Keratinocyte (primary cell): ENCODE data around the gene SLC39A13. TPM values are rescaled to one million over a fixed set of nuclear protein-coding genes. Genes with fewer than 3 reads are reported as not detected.

Experiments used
- DNase-seq: peaks from one replicate; pipeline ENCODE4 v3.0.0-alpha.2; 2011; ENCODE audit warnings: low read depth, missing footprints, low spot score
- FAIRE-seq: peaks from 2 replicates; lab custom pipeline; 2011; peaks lifted over from hg19 to GRCh38; lab: Jason Lieb, UNC
- H2AFZ ChIP-seq: 2 replicates; pipeline ENCODE4 v1.6.0; 2012; ENCODE audit warnings: low read length, control low read depth, inconsistent platforms; ENCODE audit not compliant: control insufficient read depth
- H3K27ac ChIP-seq: 2 replicates; pipeline ENCODE4 v1.5.1; 2011; ENCODE audit warnings: low read length; ENCODE audit not compliant: control insufficient read depth, insufficient read depth
- H3K27me3 ChIP-seq: 3 replicates; pipeline ENCODE4 v1.6.0; 2011; ENCODE audit warnings: low read length; ENCODE audit not compliant: control insufficient read depth, insufficient read depth; ENCODE audit errors: extremely low read depth
- H3K36me3 ChIP-seq, 2 experiments: 2 replicates in 1 of 2; 3 replicates in 1 of 2; pipeline ENCODE4 v1.5.1; 2011; ENCODE audit warnings: low read length in 2 of 2, mild to moderate bottlenecking in 1 of 2; ENCODE audit not compliant: control insufficient read depth in 2 of 2, insufficient read depth in 2 of 2; ENCODE audit errors: extremely low read depth in 1 of 2
- H3K4me1 ChIP-seq: 3 replicates; pipeline ENCODE4 v1.5.1; 2011; ENCODE audit warnings: low read length; ENCODE audit not compliant: control insufficient read depth, insufficient read depth; ENCODE audit errors: extremely low read depth
- H3K4me2 ChIP-seq: 3 replicates; pipeline ENCODE4 v1.6.0; 2011; ENCODE audit warnings: low read depth, low read length; ENCODE audit not compliant: control insufficient read depth, insufficient read depth; ENCODE audit errors: extremely low read depth
- H3K4me3 ChIP-seq, 3 experiments: fragments of 200-600 bp in 1 of 3; sonication (generic) in 1 of 3; 2 replicates in 2 of 3; 3 replicates in 1 of 3; pipeline ENCODE4 v1.5.1; 2011 to 2016; ENCODE audit warnings: low read length in 3 of 3, mild to moderate bottlenecking in 3 of 3, control low read depth in 2 of 3, inconsistent platforms in 1 of 3, low read depth in 1 of 3, mixed read lengths in 1 of 3, mixed run types in 1 of 3, moderate library complexity in 1 of 3; ENCODE audit not compliant: control insufficient read depth in 2 of 3, insufficient read depth in 2 of 3; ENCODE audit errors: extremely low read depth in 1 of 3
- H3K79me2 ChIP-seq: 2 replicates; pipeline ENCODE4 v1.6.0; 2012; ENCODE audit warnings: low read length; ENCODE audit not compliant: control insufficient read depth, insufficient read depth
- H3K9ac ChIP-seq: 3 replicates; pipeline ENCODE4 v1.6.0; 2011; ENCODE audit warnings: low read length; ENCODE audit not compliant: control insufficient read depth, insufficient read depth; ENCODE audit errors: extremely low read depth
- H3K9me1 ChIP-seq: 3 replicates; pipeline ENCODE4 v1.6.0; 2011; ENCODE audit warnings: low read length; ENCODE audit not compliant: control insufficient read depth, insufficient read depth; ENCODE audit errors: extremely low read depth
- H3K9me3 ChIP-seq: 2 replicates; pipeline ENCODE4 v1.5.1; 2012; ENCODE audit warnings: low read depth, low read length; ENCODE audit not compliant: control insufficient read depth
- H4K20me1 ChIP-seq: 3 replicates; pipeline ENCODE4 v1.6.0; 2011; ENCODE audit warnings: low read length; ENCODE audit not compliant: control insufficient read depth, insufficient read depth; ENCODE audit errors: extremely low read depth
- EZH2 ChIP-seq: IDR thresholded peaks from one replicate; pipeline ENCODE4 v1.6.1; 2012; ENCODE audit warnings: inconsistent platforms, mild to moderate bottlenecking, low read length, moderate library complexity
- dilution Hi-C: fragments of 300-500 bp; cut with MboI; formaldehyde crosslinking; loops from one replicate; pipeline ENCODE4 v1.7.0; 2020; ENCODE audit warnings: low sequenced_read_pairs; ENCODE audit not compliant: extremely low pct_ligation_motif_present
- polyA plus RNA-seq, 5 experiments: library from polyadenylated mRNA; depleted of rRNA in 3 of 5; stranded (reverse) in 3 of 5; stranded (forward) in 1 of 5; unstranded in 1 of 5; fragments of >200 nt; gene quantifications; 1 replicate in 1 of 5; 2 replicates in 3 of 5; 3 replicates in 1 of 5; pipeline versions ENCODE4 v1.2.1 to v1.2.3, GENCODE V29; 2011 to 2012; ENCODE audit warnings: missing spikeins in 2 of 5, low read depth in 1 of 5, low replicate concordance in 1 of 5
- TF ChIP-seq, protein P1 (sequence below), 3 experiments: IDR thresholded peaks in 1 of 3; conservative IDR thresholded peaks in 1 of 3; optimal IDR thresholded peaks in 1 of 3; 2 replicates in 2 of 3; 3 replicates in 1 of 3; pipeline versions ENCODE3 to v1.5.1; 2011; ENCODE audit warnings: low read length in 3 of 3, mild to moderate bottlenecking in 3 of 3, moderate library complexity in 2 of 3, control low read depth in 1 of 3, inconsistent platforms in 1 of 3; ENCODE audit not compliant: insufficient read depth in 2 of 3; ENCODE audit errors: extremely low read depth in 1 of 3

SLC39A13 gene
- polyA plus RNA-seq, 1 donor (not counting 4 experiments of a cell fraction or from before 2014, with no cell fraction given): 35.3 TPM

DNA sequence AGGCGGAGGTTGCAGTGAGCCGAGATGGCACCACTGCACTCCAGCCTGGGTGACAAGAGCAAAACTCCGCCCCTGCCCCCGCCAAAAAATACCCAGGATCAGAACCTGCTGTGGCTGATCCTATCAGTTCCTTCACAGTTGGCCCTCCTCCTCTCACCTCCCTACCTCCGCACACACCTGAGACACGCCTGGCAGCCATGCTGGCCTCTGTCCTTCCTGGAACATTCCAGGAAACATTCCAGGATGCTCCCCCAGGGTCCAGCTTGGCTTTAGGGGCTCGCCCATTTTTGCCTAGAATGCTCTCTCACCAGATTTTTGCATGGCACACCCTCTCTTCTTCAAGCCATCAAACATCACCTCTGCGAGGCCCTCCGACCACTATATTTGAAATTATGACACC is 38.4 kb downstream of the SLC39A13 start:
- H3K79me2 ChIP-seq: no peaks in the 10 kb centered on the region
- no peaks in the 10 kb centered on the region for H4K20me1 ChIP-seq
- DNase-seq: no peak
- dilution Hi-C loops: no loop called here
- no peak overlapping the region for H3K4me2 ChIP-seq
- H3K27me3 ChIP-seq: no peaks in the 10 kb centered on the region
- H2AFZ ChIP-seq: no peak overlapping the region
- no peak overlapping the region for H3K9ac ChIP-seq
- peaks cover 0 to 6% of the 10 kb centered on the region in 2 experiments for H3K36me3 ChIP-seq
- FAIRE-seq: no peak
- no peaks in the 10 kb centered on the region for H3K4me1 ChIP-seq
- H3K4me3 ChIP-seq: no peak overlapping the region
- TF ChIP-seq, protein P1, sequence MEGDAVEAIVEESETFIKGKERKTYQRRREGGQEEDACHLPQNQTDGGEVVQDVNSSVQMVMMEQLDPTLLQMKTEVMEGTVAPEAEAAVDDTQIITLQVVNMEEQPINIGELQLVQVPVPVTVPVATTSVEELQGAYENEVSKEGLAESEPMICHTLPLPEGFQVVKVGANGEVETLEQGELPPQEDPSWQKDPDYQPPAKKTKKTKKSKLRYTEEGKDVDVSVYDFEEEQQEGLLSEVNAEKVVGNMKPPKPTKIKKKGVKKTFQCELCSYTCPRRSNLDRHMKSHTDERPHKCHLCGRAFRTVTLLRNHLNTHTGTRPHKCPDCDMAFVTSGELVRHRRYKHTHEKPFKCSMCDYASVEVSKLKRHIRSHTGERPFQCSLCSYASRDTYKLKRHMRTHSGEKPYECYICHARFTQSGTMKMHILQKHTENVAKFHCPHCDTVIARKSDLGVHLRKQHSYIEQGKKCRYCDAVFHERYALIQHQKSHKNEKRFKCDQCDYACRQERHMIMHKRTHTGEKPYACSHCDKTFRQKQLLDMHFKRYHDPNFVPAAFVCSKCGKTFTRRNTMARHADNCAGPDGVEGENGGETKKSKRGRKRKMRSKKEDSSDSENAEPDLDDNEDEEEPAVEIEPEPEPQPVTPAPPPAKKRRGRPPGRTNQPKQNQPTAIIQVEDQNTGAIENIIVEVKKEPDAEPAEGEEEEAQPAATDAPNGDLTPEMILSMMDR (optimal IDR thresholded peaks at IDR 0.05 in 1 of 3, IDR thresholded peaks at IDR 0.05 in 1 of 3, conservative IDR thresholded peaks at IDR 0.05 in 1 of 3; ENCODE audit: extremely low read depth in 1 of 3, insufficient read depth in 2 of 3, low read length in 3 of 3): no peak
- TF ChIP-seq EZH2: no peak
- H3K9me3 ChIP-seq: no peaks in the 10 kb centered on the region
- no peak overlapping the region for H3K27ac ChIP-seq
- no peaks in the 10 kb centered on the region for H3K9me1 ChIP-seq

DNA sequence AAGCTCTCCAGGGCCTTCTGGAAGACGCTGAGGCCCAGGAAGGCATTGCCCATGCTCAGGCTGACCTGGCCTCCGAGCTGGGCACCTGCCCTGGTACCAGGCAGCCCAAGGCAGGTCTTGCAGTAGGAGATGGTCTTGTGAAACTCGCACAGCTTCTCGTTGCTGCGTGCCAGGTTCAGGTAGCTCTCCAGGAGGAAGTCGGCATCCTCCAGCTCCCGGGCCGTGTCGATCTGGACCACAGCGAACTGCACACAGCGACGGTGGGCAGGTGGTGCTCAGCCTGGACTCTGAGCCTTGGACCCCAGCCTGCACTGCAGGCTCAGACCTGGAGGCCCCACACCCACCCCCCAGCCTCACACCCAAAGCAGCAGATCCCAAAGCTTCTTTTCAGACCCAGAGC is 39.5 kb downstream of the SLC39A13 start:
- H3K4me2 ChIP-seq: no peak overlapping the region
- H3K9me1 ChIP-seq: no peaks in the 10 kb centered on the region
- no peaks in the 10 kb centered on the region for H4K20me1 ChIP-seq
- dilution Hi-C loops: no loop called here
- no peaks in the 10 kb centered on the region for H3K79me2 ChIP-seq
- H3K4me1 ChIP-seq: no peaks in the 10 kb centered on the region
- FAIRE-seq (no peak), DNase-seq (no peak)
- H3K27me3 ChIP-seq: no peaks in the 10 kb centered on the region
- peaks cover 0 to 6% of the 10 kb centered on the region in 2 experiments for H3K36me3 ChIP-seq
- no peak overlapping the region for H3K4me3 ChIP-seq
- no peak overlapping the region for H3K27ac ChIP-seq
- TF ChIP-seq, protein P1 (optimal IDR thresholded peaks at IDR 0.05 in 1 of 3, IDR thresholded peaks at IDR 0.05 in 1 of 3, conservative IDR thresholded peaks at IDR 0.05 in 1 of 3; ENCODE audit: extremely low read depth in 1 of 3, insufficient read depth in 2 of 3, low read length in 3 of 3): no peak
- H2AFZ ChIP-seq: no peak overlapping the region
- no peaks in the 10 kb centered on the region for H3K9me3 ChIP-seq
- no peak overlapping the region for H3K9ac ChIP-seq
